GM21390 (cell line): ENCODE results near the gene SPON1.
"Not testable (repeated sequence)": the region's sequence is repeated elsewhere in the genome, so short reads cannot be mapped to it uniquely, and the experiment has no call there.

Experiments
- ATAC-seq: cut with Tn5 transposase; IDR thresholded peaks from one replicate; pipeline ENCODE4 v1.9.1; 2021; ENCODE audit not compliant: unreplicated experiment

The SPON1 gene

GRCh38 chr11:14029971-14030920, 67.7 kb downstream of the SPON1 start:
- ATAC-seq = no peak

GRCh38 chr11:14035526-14035925, 73.0 kb downstream of the SPON1 start:
- ATAC-seq = not testable (repeated sequence)

GRCh38 chr11:14036469-14036868, 73.9 kb downstream of the SPON1 start:
- ATAC-seq = no peak

- ATAC-seq = no peak
Observed at GRCh38 chr11:14041040-14041439, 78.5 kb downstream of the SPON1 start.

- ATAC-seq = no peak
Observed at GRCh38 chr11:14041565-14041964, 79.0 kb downstream of the SPON1 start.

- no peak for ATAC-seq
Observed at GRCh38 chr11:14042686-14043465, 80.4 kb downstream of the SPON1 start.

GRCh38 chr11:14044916-14045315, 82.4 kb downstream of the SPON1 start:
- ATAC-seq = no peak

GRCh38 chr11:14045417-14045816, 82.9 kb downstream of the SPON1 start:
- ATAC-seq = no peak

GRCh38 chr11:14052198-14052597, 89.7 kb downstream of the SPON1 start:
- ATAC-seq = no peak

GRCh38 chr11:14054116-14055107, 91.9 kb downstream of the SPON1 start:
- no peak for ATAC-seq

GRCh38 chr11:14055936-14056335, 93.4 kb downstream of the SPON1 start:
- no peak for ATAC-seq

GRCh38 chr11:14058061-14058460, 95.5 kb downstream of the SPON1 start:
- ATAC-seq = no peak

GRCh38 chr11:14059491-14059890, 97.0 kb downstream of the SPON1 start:
- ATAC-seq = no peak

GRCh38 chr11:14061721-14062120, 99.2 kb downstream of the SPON1 start:
- ATAC-seq = no peak

- no peak for ATAC-seq
Observed at GRCh38 chr11:14065141-14065540, 102.6 kb downstream of the SPON1 start.

GRCh38 chr11:14065681-14066080, 103.2 kb downstream of the SPON1 start:
- ATAC-seq = no peak

- no peak for ATAC-seq
Observed at GRCh38 chr11:14067686-14068085, 105.2 kb downstream of the SPON1 start.

- no peak for ATAC-seq
Observed at GRCh38 chr11:14070896-14071295, 108.4 kb downstream of the SPON1 start.

- ATAC-seq = no peak
Observed at GRCh38 chr11:14073849-14074476, 111.4 kb downstream of the SPON1 start.
